GM23338 (cell line): Measurements from ENCODE around the gene OR2T10.
"Not testable (repeated sequence)": the region's sequence is repeated elsewhere in the genome, so short reads cannot be mapped to it uniquely, and the experiment has no call there.

ENCODE experiments used
- CREB1 ChIP-seq: fragments of 250-450 bp; sonication (Bioruptor Pico); IDR thresholded peaks from 2 replicates; pipeline ENCODE4 v1.5.0; 2020; ENCODE audit warnings: low read depth, mild to moderate bottlenecking, moderate library complexity
- EZH2 ChIP-seq: fragments of 200-600 bp; sonication (generic); IDR thresholded peaks from one replicate; pipeline ENCODE4 v1.8.0; 2017; ENCODE audit warnings: antibody characterized with exemption, mild to moderate bottlenecking, low read depth; ENCODE audit not compliant: unreplicated experiment
- EZH2phosphoT487 ChIP-seq: fragments of 200-600 bp; sonication (generic); IDR thresholded peaks from one replicate; pipeline ENCODE4 v1.8.1; 2018; ENCODE audit warnings: antibody characterized with exemption; ENCODE audit not compliant: unreplicated experiment
- JUNB ChIP-seq: IDR thresholded peaks from one replicate; pipeline ENCODE4 v1.6.1; 2016; ENCODE audit warnings: antibody characterized with exemption; ENCODE audit not compliant: unreplicated experiment
- NANOG ChIP-seq: IDR thresholded peaks from 2 replicates; pipeline ENCODE4 v1.6.1; 2016; ENCODE audit warnings: antibody characterized with exemption, borderline replicate concordance
- POLR2AphosphoS5 ChIP-seq: IDR thresholded peaks from 2 replicates; pipeline ENCODE4 v1.6.1; 2016; ENCODE audit warnings: antibody characterized with exemption, low read depth
- STAT1 ChIP-seq: IDR thresholded peaks from one replicate; pipeline ENCODE4 v1.6.1; 2016; ENCODE audit warnings: antibody characterized with exemption; ENCODE audit not compliant: unreplicated experiment
- ZNF114 ChIP-seq: fragments of 250-450 bp; sonication (Bioruptor Pico); IDR thresholded peaks from 2 replicates; pipeline ENCODE4 v1.5.0; 2020; ENCODE audit warnings: mild to moderate bottlenecking, moderate library complexity
- ZNF331 ChIP-seq: fragments of 250-450 bp; sonication (Bioruptor Pico); IDR thresholded peaks from 2 replicates; pipeline ENCODE4 v1.5.0; 2020; ENCODE audit warnings: low read depth, mild to moderate bottlenecking, moderate library complexity
- TF ChIP-seq, protein P1 (sequence below): IDR thresholded peaks from one replicate; pipeline ENCODE4 v1.6.1; 2018; ENCODE audit warnings: antibody characterized with exemption; ENCODE audit not compliant: unreplicated experiment
- TF ChIP-seq, protein P2 (sequence below), 2 experiments: fragments of 200-600 bp in 1 of 2; sonication (generic) in 1 of 2; conservative IDR thresholded peaks; 2 replicates each; pipeline versions ENCODE4 v1.5.1 to v1.6.1; 2016 to 2017; ENCODE audit warnings: antibody characterized with exemption in 2 of 2, low read depth in 2 of 2, mild to moderate bottlenecking in 2 of 2, moderate library complexity in 1 of 2
- TF ChIP-seq, protein P3 (sequence below): fragments of 250-450 bp; sonication (Bioruptor Pico); IDR thresholded peaks from 2 replicates; pipeline ENCODE4 v1.5.0; 2020; ENCODE audit warnings: mild to moderate bottlenecking, moderate library complexity
- TF ChIP-seq, protein P4 (sequence below): IDR thresholded peaks from 2 replicates; pipeline ENCODE4 v1.6.1; 2016; ENCODE audit warnings: antibody characterized with exemption

DNA sequence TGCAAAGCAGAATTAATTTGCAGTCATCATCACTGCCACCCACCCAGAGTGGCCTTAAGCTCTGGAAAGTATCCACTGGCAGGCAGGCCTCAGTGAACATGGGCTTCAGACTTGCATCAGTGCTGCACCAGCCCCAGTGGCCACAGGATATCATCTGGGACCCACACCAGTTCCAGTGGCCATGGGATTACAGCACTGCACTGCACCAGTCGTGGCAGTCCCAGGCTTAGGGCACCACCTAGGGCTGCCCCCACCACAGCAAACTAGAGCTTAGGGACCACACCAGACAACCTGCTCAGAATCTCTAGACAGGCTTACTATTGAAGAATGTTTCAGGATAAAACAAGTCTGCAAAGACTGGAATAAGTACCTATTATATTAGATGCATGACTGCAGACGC, 50.1 kb downstream of the OR2T10 start:
- not testable (repeated sequence) for TF ChIP-seq POLR2AphosphoS5; EZH2; EZH2phosphoT487; JUNB; ZNF114 (CRISPR knock-in tag); CREB1; ZNF331 (CRISPR knock-in tag); STAT1; NANOG
- TF ChIP-seq, protein P1, sequence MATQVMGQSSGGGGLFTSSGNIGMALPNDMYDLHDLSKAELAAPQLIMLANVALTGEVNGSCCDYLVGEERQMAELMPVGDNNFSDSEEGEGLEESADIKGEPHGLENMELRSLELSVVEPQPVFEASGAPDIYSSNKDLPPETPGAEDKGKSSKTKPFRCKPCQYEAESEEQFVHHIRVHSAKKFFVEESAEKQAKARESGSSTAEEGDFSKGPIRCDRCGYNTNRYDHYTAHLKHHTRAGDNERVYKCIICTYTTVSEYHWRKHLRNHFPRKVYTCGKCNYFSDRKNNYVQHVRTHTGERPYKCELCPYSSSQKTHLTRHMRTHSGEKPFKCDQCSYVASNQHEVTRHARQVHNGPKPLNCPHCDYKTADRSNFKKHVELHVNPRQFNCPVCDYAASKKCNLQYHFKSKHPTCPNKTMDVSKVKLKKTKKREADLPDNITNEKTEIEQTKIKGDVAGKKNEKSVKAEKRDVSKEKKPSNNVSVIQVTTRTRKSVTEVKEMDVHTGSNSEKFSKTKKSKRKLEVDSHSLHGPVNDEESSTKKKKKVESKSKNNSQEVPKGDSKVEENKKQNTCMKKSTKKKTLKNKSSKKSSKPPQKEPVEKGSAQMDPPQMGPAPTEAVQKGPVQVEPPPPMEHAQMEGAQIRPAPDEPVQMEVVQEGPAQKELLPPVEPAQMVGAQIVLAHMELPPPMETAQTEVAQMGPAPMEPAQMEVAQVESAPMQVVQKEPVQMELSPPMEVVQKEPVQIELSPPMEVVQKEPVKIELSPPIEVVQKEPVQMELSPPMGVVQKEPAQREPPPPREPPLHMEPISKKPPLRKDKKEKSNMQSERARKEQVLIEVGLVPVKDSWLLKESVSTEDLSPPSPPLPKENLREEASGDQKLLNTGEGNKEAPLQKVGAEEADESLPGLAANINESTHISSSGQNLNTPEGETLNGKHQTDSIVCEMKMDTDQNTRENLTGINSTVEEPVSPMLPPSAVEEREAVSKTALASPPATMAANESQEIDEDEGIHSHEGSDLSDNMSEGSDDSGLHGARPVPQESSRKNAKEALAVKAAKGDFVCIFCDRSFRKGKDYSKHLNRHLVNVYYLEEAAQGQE = not testable (repeated sequence)
- TF ChIP-seq, protein P2, sequence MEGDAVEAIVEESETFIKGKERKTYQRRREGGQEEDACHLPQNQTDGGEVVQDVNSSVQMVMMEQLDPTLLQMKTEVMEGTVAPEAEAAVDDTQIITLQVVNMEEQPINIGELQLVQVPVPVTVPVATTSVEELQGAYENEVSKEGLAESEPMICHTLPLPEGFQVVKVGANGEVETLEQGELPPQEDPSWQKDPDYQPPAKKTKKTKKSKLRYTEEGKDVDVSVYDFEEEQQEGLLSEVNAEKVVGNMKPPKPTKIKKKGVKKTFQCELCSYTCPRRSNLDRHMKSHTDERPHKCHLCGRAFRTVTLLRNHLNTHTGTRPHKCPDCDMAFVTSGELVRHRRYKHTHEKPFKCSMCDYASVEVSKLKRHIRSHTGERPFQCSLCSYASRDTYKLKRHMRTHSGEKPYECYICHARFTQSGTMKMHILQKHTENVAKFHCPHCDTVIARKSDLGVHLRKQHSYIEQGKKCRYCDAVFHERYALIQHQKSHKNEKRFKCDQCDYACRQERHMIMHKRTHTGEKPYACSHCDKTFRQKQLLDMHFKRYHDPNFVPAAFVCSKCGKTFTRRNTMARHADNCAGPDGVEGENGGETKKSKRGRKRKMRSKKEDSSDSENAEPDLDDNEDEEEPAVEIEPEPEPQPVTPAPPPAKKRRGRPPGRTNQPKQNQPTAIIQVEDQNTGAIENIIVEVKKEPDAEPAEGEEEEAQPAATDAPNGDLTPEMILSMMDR (conservative IDR thresholded peaks at IDR 0.05; ENCODE audit: low read depth in 2 of 2) = not testable (repeated sequence)
- TF ChIP-seq, protein P3, sequence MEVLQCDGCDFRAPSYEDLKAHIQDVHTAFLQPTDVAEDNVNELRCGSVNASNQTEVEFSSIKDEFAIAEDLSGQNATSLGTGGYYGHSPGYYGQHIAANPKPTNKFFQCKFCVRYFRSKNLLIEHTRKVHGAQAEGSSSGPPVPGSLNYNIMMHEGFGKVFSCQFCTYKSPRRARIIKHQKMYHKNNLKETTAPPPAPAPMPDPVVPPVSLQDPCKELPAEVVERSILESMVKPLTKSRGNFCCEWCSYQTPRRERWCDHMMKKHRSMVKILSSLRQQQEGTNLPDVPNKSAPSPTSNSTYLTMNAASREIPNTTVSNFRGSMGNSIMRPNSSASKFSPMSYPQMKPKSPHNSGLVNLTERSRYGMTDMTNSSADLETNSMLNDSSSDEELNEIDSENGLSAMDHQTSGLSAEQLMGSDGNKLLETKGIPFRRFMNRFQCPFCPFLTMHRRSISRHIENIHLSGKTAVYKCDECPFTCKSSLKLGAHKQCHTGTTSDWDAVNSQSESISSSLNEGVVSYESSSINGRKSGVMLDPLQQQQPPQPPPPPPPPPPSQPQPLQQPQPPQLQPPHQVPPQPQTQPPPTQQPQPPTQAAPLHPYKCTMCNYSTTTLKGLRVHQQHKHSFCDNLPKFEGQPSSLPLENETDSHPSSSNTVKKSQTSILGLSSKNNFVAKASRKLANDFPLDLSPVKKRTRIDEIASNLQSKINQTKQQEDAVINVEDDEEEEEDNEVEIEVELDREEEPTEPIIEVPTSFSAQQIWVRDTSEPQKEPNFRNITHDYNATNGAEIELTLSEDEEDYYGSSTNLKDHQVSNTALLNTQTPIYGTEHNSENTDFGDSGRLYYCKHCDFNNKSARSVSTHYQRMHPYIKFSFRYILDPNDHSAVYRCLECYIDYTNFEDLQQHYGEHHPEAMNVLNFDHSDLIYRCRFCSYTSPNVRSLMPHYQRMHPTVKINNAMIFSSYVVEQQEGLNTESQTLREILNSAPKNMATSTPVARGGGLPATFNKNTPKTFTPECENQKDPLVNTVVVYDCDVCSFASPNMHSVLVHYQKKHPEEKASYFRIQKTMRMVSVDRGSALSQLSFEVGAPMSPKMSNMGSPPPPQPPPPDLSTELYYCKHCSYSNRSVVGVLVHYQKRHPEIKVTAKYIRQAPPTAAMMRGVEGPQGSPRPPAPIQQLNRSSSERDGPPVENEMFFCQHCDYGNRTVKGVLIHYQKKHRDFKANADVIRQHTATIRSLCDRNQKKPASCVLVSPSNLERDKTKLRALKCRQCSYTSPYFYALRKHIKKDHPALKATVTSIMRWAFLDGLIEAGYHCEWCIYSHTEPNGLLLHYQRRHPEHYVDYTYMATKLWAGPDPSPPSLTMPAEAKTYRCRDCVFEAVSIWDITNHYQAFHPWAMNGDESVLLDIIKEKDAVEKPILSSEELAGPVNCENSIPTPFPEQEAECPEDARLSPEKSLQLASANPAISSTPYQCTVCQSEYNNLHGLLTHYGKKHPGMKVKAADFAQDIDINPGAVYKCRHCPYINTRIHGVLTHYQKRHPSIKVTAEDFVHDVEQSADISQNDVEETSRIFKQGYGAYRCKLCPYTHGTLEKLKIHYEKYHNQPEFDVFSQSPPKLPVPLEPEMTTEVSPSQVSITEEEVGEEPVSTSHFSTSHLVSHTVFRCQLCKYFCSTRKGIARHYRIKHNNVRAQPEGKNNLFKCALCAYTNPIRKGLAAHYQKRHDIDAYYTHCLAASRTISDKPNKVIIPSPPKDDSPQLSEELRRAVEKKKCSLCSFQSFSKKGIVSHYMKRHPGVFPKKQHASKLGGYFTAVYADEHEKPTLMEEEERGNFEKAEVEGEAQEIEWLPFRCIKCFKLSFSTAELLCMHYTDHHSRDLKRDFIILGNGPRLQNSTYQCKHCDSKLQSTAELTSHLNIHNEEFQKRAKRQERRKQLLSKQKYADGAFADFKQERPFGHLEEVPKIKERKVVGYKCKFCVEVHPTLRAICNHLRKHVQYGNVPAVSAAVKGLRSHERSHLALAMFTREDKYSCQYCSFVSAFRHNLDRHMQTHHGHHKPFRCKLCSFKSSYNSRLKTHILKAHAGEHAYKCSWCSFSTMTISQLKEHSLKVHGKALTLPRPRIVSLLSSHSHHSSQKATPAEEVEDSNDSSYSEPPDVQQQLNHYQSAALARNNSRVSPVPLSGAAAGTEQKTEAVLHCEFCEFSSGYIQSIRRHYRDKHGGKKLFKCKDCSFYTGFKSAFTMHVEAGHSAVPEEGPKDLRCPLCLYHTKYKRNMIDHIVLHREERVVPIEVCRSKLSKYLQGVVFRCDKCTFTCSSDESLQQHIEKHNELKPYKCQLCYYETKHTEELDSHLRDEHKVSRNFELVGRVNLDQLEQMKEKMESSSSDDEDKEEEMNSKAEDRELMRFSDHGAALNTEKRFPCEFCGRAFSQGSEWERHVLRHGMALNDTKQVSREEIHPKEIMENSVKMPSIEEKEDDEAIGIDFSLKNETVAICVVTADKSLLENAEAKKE (CRISPR knock-in tag) = not testable (repeated sequence)
- TF ChIP-seq, protein P4, sequence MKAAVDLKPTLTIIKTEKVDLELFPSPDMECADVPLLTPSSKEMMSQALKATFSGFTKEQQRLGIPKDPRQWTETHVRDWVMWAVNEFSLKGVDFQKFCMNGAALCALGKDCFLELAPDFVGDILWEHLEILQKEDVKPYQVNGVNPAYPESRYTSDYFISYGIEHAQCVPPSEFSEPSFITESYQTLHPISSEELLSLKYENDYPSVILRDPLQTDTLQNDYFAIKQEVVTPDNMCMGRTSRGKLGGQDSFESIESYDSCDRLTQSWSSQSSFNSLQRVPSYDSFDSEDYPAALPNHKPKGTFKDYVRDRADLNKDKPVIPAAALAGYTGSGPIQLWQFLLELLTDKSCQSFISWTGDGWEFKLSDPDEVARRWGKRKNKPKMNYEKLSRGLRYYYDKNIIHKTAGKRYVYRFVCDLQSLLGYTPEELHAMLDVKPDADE = not testable (repeated sequence)
